HK-2 (cell line): ENCODE data around the gene EGF.
"Not testable (repeated sequence)": the region's sequence is repeated elsewhere in the genome, so short reads cannot be mapped to it uniquely, and the experiment has no call there.

Source experiments
- DNase-seq: peaks from one replicate; pipeline ENCODE4 v3.0.0-alpha.2; 2018; ENCODE audit not compliant: unreplicated experiment

Gene EGF

GRCh38 chr4:110039164-110039563 is 126.5 kb downstream of the EGF start:
- not testable (repeated sequence) for DNase-seq

GRCh38 chr4:110041735-110042134 is 129.1 kb downstream of the EGF start:
- DNase-seq = no peak

GRCh38 chr4:110042545-110043517 is 130.1 kb downstream of the EGF start:
- DNase-seq = no peak

GRCh38 chr4:110046588-110047049 is 133.9 kb downstream of the EGF start:
- DNase-seq = no peak

GRCh38 chr4:110049951-110050925 is 137.6 kb downstream of the EGF start:
- DNase-seq = peak; percentile 16

GRCh38 chr4:110055158-110055768 is 142.6 kb downstream of the EGF start:
- DNase-seq = peak; percentile 36

- no peak for DNase-seq
These were observed 146.0 kb downstream of the EGF start for GRCh38 chr4:110058677-110059076.

- DNase-seq = no peak
These were observed 147.0 kb downstream of the EGF start for GRCh38 chr4:110059556-110060191.

- no peak for DNase-seq
These were observed 148.4 kb downstream of the EGF start for GRCh38 chr4:110061076-110061475.
